ENCODE results near the gene PRMT7. TPM values are rescaled to one million over a fixed set of nuclear protein-coding genes. Genes with fewer than 3 reads are reported as not detected.

PRMT7 gene
- total RNA-seq, 1 experiment from 2014 or later, result 33.1 TPM

DNA sequence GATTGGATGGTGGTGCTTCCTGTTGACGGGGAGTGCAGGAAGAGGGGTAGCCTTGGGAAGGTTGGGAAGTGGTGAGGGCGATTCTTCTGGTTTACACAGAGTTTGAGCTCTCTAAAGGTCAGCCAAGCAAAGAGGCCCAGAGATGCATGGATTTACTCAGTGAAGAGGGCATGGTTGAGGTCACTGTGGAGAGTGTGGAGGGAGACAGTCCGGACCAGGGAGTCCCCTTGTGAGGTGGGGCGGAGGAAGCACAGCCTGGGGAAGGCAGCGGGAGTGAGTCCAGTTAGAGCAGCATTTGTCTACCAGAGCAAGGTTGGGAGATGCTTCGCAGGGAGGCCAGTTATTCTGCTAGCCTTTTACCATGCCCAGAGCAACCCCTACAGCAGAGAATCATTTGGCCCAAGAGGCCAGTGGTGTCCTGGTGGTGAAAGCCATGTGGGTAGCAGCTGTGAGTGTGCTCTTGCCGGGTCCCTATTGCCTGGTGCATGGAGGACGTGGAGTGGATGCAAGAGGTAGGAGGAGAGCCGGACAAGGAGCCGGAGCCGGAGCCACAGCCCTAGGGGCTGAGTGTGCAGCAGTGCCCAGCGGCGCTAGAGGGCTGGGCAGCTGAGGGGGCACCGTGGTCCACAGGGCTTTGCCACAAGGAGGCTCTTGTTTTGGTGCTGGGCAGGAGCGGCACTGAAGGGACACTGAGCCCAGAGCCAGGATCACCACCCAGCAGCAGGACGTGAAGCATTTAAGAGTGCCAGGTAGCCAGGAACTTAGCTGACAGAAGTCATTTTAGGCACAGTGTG is 27.7 kb downstream of the PRMT7 start:
- no peak for ATAC-seq
- CTCF ChIA-PET, result no interaction called here
- POLR2A ChIA-PET, result no interaction called here

DNA sequence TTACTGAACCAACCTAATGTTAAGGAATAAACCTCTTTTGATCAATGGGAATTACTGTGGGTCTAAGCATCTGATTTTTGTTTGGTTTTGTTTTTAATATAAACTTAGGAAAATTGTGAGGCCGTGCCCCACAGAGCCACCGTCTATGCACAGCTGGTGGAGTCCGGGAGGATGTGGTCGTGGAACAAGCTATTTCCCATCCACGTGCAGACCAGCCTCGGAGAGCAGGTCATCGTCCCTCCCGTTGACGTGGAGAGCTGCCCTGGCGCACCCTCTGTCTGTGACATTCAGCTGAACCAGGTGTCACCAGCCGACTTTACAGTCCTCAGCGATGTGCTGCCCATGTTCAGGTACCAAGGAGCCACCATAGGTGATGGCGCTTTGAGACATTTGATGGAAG is 28.4 kb downstream of the PRMT7 start:
- Histone ChIP-seq H3K27ac (ENCODE audit: low read length) (no peak overlapping the region), H3K4me3 (ENCODE audit: low read depth in 2 of 2, low read length in 2 of 2) (no peak overlapping the region), H3K36me3 (ENCODE audit: control insufficient read depth, insufficient read depth, low read length) (peaks cover 4% of the 10 kb centered on the region), H3K4me1 (ENCODE audit: control insufficient read depth, insufficient read depth, low read length) (no peaks in the 10 kb centered on the region), H3K27me3 (ENCODE audit: control insufficient read depth, insufficient read depth, low read length) (no peaks in the 10 kb centered on the region), H3K9me3 (ENCODE audit: control insufficient read depth, insufficient read depth, low read depth, low read length) (no peaks in the 10 kb centered on the region)
- no peak for DNase-seq (ENCODE audit: low read depth, low spot score)
- no peak for ATAC-seq
- ChIA-PET CTCF (no interaction called here), POLR2A (no interaction called here)
- intact Hi-C loops (cut with micrococcal nuclease; ENCODE audit: unreplicated experiment) (no loop called here), in situ Hi-C loops (cut with HindIII; ENCODE audit: low pct_unique_long_range_greater_than_20kb, low sequenced_read_pairs) (no loop called here)
- no peak for TF ChIP-seq TCF7L2 (IDR thresholded peaks at IDR 0.05; ENCODE audit: low read depth, low read length)
- no peak for TF ChIP-seq SIN3A (IDR thresholded peaks at IDR 0.05; ENCODE audit: borderline replicate concordance, insufficient read depth, low read depth, low read length)
- TF ChIP-seq, protein P1, sequence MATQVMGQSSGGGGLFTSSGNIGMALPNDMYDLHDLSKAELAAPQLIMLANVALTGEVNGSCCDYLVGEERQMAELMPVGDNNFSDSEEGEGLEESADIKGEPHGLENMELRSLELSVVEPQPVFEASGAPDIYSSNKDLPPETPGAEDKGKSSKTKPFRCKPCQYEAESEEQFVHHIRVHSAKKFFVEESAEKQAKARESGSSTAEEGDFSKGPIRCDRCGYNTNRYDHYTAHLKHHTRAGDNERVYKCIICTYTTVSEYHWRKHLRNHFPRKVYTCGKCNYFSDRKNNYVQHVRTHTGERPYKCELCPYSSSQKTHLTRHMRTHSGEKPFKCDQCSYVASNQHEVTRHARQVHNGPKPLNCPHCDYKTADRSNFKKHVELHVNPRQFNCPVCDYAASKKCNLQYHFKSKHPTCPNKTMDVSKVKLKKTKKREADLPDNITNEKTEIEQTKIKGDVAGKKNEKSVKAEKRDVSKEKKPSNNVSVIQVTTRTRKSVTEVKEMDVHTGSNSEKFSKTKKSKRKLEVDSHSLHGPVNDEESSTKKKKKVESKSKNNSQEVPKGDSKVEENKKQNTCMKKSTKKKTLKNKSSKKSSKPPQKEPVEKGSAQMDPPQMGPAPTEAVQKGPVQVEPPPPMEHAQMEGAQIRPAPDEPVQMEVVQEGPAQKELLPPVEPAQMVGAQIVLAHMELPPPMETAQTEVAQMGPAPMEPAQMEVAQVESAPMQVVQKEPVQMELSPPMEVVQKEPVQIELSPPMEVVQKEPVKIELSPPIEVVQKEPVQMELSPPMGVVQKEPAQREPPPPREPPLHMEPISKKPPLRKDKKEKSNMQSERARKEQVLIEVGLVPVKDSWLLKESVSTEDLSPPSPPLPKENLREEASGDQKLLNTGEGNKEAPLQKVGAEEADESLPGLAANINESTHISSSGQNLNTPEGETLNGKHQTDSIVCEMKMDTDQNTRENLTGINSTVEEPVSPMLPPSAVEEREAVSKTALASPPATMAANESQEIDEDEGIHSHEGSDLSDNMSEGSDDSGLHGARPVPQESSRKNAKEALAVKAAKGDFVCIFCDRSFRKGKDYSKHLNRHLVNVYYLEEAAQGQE (IDR thresholded peaks at IDR 0.05; ENCODE audit: insufficient read depth in 1 of 2, low read depth in 2 of 2, low read length in 1 of 2), result no peak
- TF ChIP-seq POLR2AphosphoS5 (IDR thresholded peaks at IDR 0.05; ENCODE audit: low read depth, low read length), result no peak
- TF ChIP-seq, protein P2, sequence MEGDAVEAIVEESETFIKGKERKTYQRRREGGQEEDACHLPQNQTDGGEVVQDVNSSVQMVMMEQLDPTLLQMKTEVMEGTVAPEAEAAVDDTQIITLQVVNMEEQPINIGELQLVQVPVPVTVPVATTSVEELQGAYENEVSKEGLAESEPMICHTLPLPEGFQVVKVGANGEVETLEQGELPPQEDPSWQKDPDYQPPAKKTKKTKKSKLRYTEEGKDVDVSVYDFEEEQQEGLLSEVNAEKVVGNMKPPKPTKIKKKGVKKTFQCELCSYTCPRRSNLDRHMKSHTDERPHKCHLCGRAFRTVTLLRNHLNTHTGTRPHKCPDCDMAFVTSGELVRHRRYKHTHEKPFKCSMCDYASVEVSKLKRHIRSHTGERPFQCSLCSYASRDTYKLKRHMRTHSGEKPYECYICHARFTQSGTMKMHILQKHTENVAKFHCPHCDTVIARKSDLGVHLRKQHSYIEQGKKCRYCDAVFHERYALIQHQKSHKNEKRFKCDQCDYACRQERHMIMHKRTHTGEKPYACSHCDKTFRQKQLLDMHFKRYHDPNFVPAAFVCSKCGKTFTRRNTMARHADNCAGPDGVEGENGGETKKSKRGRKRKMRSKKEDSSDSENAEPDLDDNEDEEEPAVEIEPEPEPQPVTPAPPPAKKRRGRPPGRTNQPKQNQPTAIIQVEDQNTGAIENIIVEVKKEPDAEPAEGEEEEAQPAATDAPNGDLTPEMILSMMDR (IDR thresholded peaks at IDR 0.05), result no peak
- no TSS peak for BruUV-seq (replicated peaks)

More for the DNA sequence above, 27.7 kb downstream of the PRMT7 start:
- H3K27ac ChIP-seq (ENCODE audit: low read length), result no peak overlapping the region
- H3K36me3 ChIP-seq (ENCODE audit: control insufficient read depth, insufficient read depth, low read length), result peaks cover 4% of the 10 kb centered on the region
- H3K27me3 ChIP-seq (ENCODE audit: control insufficient read depth, insufficient read depth, low read length), result no peaks in the 10 kb centered on the region
- no peaks in the 10 kb centered on the region for H3K9me3 ChIP-seq (ENCODE audit: control insufficient read depth, insufficient read depth, low read depth, low read length)
- no peak overlapping the region for H3K4me3 ChIP-seq (ENCODE audit: low read depth in 2 of 2, low read length in 2 of 2)
- TF ChIP-seq POLR2AphosphoS5 (IDR thresholded peaks at IDR 0.05; ENCODE audit: low read depth, low read length), result no peak
- TF ChIP-seq, protein P2 (IDR thresholded peaks at IDR 0.05), result no peak
- TF ChIP-seq, protein P1 (IDR thresholded peaks at IDR 0.05; ENCODE audit: insufficient read depth in 1 of 2, low read depth in 2 of 2, low read length in 1 of 2), result no peak
- no peak for TF ChIP-seq TCF7L2 (IDR thresholded peaks at IDR 0.05; ENCODE audit: low read depth, low read length)
- no peak for TF ChIP-seq SIN3A (IDR thresholded peaks at IDR 0.05; ENCODE audit: borderline replicate concordance, insufficient read depth, low read depth, low read length)
- no peak for DNase-seq (ENCODE audit: low read depth, low spot score)
- intact Hi-C loops (cut with micrococcal nuclease; ENCODE audit: unreplicated experiment), result no loop called here
- no peaks in the 10 kb centered on the region for H3K4me1 ChIP-seq (ENCODE audit: control insufficient read depth, insufficient read depth, low read length)
- in situ Hi-C loops (cut with HindIII; ENCODE audit: low pct_unique_long_range_greater_than_20kb, low sequenced_read_pairs), result no loop called here
- BruUV-seq (replicated peaks), result no TSS peak

Measured in Panc1 (cell line).